GM18519 (cell line): Measurements from ENCODE around the gene B4GALNT3.
"Not testable (repeated sequence)": the region's sequence is repeated elsewhere in the genome, so short reads cannot be mapped to it uniquely, and the experiment has no call there.

Experiments used
- ATAC-seq: cut with Tn5 transposase; IDR thresholded peaks from one replicate; pipeline ENCODE4 v1.9.1; 2021; ENCODE audit warnings: mild to moderate bottlenecking, moderate library complexity; ENCODE audit not compliant: unreplicated experiment, low FRiP score

The B4GALNT3 gene

DNA sequence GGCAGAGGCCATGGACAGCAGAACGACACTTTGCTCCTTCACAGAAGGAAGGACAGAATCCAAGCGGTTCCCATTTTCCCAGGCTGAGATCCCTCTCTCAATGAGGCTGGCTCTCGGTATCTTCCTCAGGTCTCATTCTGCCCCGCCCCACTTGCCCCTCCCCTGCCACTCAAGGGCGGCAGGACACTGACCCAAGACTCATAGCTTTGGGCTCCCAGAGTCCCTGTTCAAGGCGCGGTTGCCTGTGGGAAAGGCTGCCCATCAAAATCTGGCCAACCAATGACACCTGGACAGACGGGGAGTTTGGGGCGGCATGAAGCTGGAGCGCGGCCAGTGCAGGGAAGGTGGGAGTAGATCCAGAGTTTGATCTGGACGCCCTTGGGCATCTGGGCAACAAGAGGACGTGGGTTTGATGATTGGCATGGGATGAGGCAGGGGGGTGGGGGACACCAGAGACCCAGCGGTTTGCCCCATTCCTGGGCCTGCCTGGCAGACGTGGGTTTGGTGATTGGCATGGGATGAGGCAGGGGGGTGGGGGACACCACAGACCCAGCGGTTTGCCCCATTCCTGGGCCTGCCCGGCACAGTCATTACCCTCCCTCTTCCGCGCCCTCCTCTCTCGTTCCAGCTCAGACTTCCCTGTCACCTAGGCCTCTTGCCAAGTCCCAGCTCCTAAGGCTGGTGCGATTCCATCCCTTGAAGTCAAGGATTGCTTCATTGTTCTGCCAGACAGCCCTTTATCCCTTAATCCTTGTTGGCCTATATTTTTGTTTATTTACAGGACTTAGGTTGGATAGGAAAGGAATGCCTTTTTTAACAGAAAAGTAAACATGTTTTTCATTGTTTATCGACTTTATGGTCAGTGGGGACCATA is 111.4 kb downstream of the B4GALNT3 start:
- ATAC-seq = no peak

- no peak for ATAC-seq
These were observed 112.2 kb downstream of the B4GALNT3 start for GRCh38 chr12:571795-572531.

GRCh38 chr12:572532-572899 is 112.8 kb downstream of the B4GALNT3 start:
- ATAC-seq = no peak

GRCh38 chr12:573232-573631 is 113.5 kb downstream of the B4GALNT3 start:
- no peak for ATAC-seq

GRCh38 chr12:574475-575128 is 114.9 kb downstream of the B4GALNT3 start:
- no peak for ATAC-seq

DNA sequence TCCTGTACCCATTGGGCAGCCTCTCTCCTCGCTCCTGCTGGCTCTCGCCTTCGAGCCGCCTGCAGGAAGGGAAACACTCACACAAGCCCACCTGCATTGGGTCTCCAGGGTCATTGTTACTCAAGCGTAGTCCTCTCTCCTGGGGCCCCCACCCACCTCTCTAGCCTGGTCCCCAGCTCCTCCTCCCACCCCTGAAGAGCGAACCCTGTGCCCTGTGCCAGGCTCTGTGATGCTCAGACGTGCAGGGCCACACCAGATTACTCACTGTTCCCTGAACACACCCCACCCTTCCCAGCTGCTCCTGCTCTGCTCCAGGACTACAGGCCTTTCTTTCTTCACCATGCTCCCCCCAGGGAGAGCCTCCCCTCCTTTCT is 115.4 kb downstream of the B4GALNT3 start:
- ATAC-seq = no peak

DNA sequence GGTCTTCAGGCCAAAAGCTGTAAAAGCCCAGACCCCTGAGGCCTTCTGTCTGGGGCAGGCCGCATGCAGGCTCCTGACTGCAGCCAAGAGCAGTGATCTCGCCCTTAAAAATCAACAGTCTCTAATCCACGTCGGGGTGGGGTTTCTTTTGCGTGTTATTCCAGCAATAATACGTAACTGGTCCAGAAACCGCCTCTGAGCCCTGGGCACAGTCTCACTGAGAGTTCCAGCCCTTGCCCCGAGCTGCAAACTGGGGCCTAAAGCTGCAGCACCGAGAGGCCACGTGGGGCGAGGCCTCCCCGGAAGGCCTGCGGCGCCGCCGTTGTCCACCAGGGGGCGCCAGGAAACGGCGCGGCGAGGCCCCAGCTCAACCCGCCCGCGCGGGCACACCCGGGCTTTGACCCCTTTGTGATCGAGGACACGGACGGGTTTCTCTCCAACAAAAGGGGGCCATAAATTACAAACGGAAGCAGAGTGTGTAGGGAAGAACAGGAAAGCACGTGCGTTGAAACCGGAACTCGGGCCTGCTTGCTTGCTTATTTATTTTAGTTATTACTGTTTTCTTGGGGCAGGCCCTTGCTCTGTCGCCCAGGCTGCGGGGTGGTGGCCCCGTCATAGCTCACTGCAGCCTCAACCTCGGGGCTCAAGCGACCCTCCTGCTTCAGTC is 116.3 kb downstream of the B4GALNT3 start:
- ATAC-seq = no peak

- no peak for ATAC-seq
These were observed 116.9 kb downstream of the B4GALNT3 start for GRCh38 chr12:576615-577110.

DNA sequence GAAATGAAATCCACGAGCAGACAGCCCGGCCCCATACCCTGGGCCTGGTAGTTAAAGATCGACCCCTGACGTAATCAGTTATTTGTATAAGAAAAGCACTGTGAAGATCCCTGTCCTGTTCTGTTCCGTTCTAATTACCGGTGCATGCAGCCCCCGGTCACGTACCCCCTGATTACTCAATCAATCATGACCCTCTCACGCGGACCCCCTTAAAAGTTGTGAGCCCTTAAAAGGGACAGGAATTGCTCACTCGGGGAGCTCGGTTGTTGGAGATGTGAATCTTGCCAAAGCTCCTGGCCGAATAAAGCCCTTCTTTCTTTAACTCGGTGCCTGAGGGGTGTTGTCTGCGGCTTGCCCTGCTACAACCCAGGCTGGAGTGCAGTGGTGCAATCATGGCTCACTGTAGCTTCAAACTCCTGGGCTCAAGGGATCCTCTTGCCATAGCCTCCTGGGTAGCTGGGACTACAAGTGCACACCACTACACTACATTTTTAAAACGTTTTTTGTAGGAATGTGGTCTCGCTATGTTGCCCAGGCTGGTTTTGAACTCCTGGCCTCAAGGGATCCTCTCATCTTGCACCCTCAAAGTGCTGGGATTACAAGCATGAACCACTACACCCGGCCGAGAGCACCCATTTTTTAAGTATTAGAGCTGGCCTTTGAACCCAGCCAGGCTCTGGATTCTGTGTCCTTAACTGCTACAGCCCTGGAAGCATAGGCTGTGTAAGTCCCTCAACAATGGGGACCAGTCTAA is 118.4 kb downstream of the B4GALNT3 start:
- not testable (repeated sequence) for ATAC-seq

DNA sequence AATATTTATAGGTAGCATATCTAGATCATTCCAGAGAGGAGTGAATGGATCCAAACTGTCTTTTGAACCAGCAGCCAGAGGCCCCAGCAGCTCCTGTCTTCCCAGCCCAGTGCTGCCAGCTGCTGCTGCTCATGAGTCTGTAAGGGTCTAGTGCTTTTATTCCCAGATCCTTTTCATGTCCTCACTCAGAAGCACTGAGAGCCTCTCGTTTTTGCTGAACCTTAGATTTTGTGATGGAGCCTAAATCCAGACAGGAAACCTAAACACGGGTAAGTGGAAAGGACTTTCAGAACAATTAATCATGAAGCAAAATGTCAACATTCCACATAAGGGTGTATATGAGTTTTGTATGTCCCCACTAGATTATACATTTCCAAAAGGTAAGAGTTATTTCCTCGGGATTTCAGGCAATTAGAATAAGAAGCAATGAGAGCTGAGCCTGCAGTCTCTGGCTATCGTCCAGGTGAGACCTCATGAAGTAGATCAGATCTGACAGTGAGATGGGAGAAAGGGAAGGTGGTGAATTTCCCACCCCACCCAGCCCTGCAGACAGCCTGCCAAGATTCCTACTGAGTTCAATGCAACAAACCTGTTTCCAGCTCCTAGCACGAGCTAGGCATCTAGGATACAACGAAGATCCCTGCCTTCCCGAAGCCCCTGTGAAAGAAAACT is 119.1 kb downstream of the B4GALNT3 start:
- ATAC-seq = no peak

- ATAC-seq = no peak
These were observed 119.8 kb downstream of the B4GALNT3 start for GRCh38 chr12:579420-580110.

GRCh38 chr12:580813-581212 is 121.1 kb downstream of the B4GALNT3 start:
- no peak for ATAC-seq

DNA sequence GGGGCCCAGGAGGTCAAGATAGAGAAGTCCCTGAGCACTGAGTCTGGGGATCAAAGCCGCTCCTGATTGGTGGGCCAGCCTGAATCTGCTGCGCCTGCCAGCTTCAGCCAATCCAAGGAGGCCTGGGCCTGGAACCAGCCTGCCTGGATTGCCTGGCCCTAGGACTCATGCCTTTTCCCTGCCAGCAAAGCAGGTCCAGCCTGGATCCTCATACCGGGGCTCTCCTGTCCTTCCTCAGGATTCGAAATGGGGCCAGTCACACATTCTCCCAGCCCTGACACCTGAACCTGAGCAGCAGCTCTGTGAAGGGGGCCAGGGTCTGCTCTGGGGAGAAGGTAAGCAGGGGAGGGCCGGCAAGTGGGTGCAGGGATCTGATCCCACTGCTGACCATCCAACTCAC is 121.6 kb downstream of the B4GALNT3 start:
- ATAC-seq = no peak

DNA sequence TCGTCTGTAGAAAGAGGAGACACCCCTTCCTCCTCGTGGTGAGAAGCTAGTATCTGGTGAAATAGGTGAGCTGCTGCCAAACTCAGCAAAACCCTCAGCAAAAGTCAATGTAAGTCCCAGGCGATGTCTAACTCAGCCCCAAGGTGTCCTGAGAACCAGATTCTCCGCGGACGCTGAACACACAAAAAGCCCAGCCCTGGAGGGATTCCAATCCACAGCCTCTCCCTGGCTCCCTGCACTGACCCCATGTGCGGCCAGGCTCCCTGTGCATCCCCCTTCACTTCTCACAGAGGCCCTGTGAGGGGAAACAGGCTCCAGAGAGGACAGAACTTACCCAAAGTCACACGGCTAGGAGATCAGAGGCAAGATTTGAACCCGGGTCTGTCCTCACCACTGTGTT is 122.0 kb downstream of the B4GALNT3 start:
- ATAC-seq = no peak

DNA sequence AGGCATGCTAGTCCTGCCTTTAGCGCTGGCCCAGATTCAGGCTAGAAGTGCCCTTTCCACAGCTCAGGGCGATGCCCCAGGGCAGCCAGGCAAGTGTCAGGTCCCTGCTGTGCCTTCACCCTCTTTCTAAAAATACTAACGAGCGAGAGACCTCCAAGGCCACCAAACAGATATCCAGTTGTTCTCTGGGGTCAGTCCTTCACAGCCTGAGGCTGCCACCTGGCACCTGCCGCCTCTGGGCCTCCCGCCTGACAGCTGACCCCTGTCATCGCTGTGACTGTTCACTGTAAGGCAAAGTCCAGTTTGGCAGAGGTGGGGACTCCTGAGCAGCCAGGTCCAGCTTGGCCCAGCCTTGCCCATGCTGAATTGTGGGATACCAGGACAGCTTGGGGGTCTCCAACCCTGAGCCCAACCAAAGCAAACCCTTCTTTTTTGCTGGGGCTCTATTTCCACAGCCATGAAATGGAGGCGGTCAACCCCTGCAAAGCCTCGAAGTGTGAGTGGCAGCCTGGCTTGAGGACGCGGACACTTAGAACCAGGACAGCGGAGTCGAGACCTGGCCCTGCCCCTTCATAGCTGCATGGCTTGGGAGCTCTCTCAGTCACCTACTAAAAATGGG is 123.6 kb downstream of the B4GALNT3 start:
- no peak for ATAC-seq

DNA sequence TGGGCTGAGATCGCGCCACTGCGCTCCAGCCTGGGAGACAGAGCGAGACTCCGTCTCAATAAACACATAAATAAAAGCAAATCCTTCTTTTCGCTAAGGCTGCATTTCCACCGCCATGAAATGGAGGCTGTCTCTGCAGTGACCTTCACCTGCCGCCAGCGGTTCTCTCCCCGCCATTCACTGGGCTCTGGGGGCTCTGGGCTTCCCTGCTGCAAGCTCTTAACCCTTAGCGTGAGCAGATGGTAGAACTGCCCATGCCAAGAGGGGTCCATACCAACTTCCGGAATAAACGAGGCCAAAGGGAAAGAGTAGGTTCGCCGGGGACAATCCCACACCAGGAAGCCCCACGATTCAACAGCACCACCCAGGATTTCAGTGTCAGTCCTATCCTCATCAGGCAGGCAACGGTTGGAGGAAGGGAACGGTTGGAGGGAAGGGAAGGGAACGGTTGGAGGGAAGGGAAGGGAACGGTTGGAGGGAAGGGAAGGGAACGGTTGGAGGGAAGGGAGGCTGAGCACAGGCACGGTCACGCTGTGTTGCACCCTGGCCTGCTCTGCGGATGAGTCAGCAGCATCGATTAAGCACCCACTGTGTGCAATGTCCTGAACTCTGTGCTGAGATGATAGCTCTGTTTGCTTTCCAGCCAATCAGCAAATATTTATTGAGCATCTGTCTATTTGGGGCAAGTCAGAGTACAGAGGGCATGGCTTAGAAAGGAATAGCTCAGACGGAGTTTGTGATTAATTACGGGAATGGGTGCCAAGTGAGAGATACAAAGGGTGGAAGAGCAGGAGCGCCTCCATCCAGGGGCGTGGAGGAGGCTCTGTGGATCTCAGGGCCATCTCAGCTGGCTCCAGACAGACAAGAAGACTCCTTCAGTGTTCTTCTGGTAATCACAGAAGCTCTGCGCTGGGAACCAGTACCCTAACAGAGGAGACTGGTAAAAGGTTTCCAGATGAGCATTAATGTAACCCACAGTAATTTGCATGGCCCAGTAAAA is 125.6 kb downstream of the B4GALNT3 start:
- no peak for ATAC-seq
